HEK293 (cell line): Measurements from ENCODE around the gene ERCC2.

ENCODE experiments used
- IKZF3 ChIP-seq: fragments of 450-650 bp; IDR thresholded peaks from 2 replicates; pipeline ENCODE4 v1.5.0; 2018; ENCODE audit warnings: missing biosample characterization, mild to moderate bottlenecking, missing genetic modification characterization, moderate library complexity
- KLF7 ChIP-seq: fragments of 450-650 bp; formaldehyde crosslinking; IDR thresholded peaks from 2 replicates; pipeline ENCODE4 v1.5.1; 2016; ENCODE audit warnings: missing biosample characterization, missing genetic modification characterization, borderline replicate concordance
- KLF9 ChIP-seq: fragments of 450-650 bp; formaldehyde crosslinking; IDR thresholded peaks from 2 replicates; pipeline ENCODE4 v1.5.1; 2016; ENCODE audit warnings: missing biosample characterization, missing genetic modification characterization, low read depth
- MZF1 ChIP-seq: fragments of 450-650 bp; formaldehyde crosslinking; IDR thresholded peaks from 2 replicates; pipeline ENCODE4 v1.5.1; 2017; ENCODE audit warnings: missing biosample characterization, missing genetic modification characterization, borderline replicate concordance
- SALL2 ChIP-seq: fragments of 450-650 bp; formaldehyde crosslinking; IDR thresholded peaks from 2 replicates; pipeline ENCODE4 v1.5.0; 2017; ENCODE audit warnings: missing biosample characterization, mild to moderate bottlenecking, missing genetic modification characterization, borderline replicate concordance
- SCRT1 ChIP-seq: fragments of 450-650 bp; formaldehyde crosslinking; IDR thresholded peaks from 2 replicates; pipeline ENCODE4 v1.5.1; 2016; ENCODE audit warnings: missing biosample characterization, missing genetic modification characterization, borderline replicate concordance
- SCRT2 ChIP-seq: fragments of 450-650 bp; formaldehyde crosslinking; IDR thresholded peaks from 2 replicates; pipeline ENCODE4 v1.5.1; 2016; ENCODE audit warnings: missing biosample characterization, missing genetic modification characterization
- SETDB1 ChIP-seq: IDR thresholded peaks from one replicate; pipeline ENCODE4 v1.6.1; 2017; ENCODE audit warnings: mild to moderate bottlenecking, low read length, moderate library complexity, mixed read lengths; ENCODE audit not compliant: insufficient read length
- SP2 ChIP-seq: fragments of 450-650 bp; formaldehyde crosslinking; IDR thresholded peaks from 2 replicates; pipeline ENCODE4 v1.5.1; 2016; ENCODE audit warnings: missing biosample characterization, missing genetic modification characterization
- SP3 ChIP-seq: fragments of 450-650 bp; formaldehyde crosslinking; IDR thresholded peaks from 2 replicates; pipeline ENCODE4 v1.5.1; 2016; ENCODE audit warnings: missing biosample characterization, missing genetic modification characterization
- ZBTB1 ChIP-seq: fragments of 450-650 bp; formaldehyde crosslinking; IDR thresholded peaks from 2 replicates; pipeline ENCODE4 v1.5.1; 2016; ENCODE audit warnings: missing biosample characterization, missing genetic modification characterization
- ZBTB17 ChIP-seq: fragments of 450-650 bp; formaldehyde crosslinking; IDR thresholded peaks from 2 replicates; pipeline ENCODE4 v1.5.1; 2016; ENCODE audit warnings: missing biosample characterization, missing genetic modification characterization
- ZFP3 ChIP-seq: fragments of 450-650 bp; formaldehyde crosslinking; IDR thresholded peaks from 2 replicates; pipeline ENCODE4 v1.5.1; 2016; ENCODE audit warnings: low read depth, missing biosample characterization, missing genetic modification characterization
- ZFP69B ChIP-seq: fragments of 450-650 bp; formaldehyde crosslinking; IDR thresholded peaks from 2 replicates; pipeline ENCODE4 v1.5.1; 2016; ENCODE audit warnings: missing biosample characterization, missing genetic modification characterization
- ZNF10 ChIP-seq: fragments of 450-650 bp; formaldehyde crosslinking; IDR thresholded peaks from 2 replicates; pipeline ENCODE4 v1.5.1; 2017; ENCODE audit warnings: missing biosample characterization, missing genetic modification characterization
- ZNF121 ChIP-seq: fragments of 450-650 bp; formaldehyde crosslinking; IDR thresholded peaks from 2 replicates; pipeline ENCODE4 v1.5.1; 2016; ENCODE audit warnings: missing biosample characterization, missing genetic modification characterization
- ZNF138 ChIP-seq: fragments of 450-650 bp; formaldehyde crosslinking; IDR thresholded peaks from 2 replicates; pipeline ENCODE4 v1.5.1; 2016; ENCODE audit warnings: missing biosample characterization, missing genetic modification characterization, borderline replicate concordance
- ZNF24 ChIP-seq: fragments of 450-650 bp; formaldehyde crosslinking; IDR thresholded peaks from 2 replicates; pipeline ENCODE4 v1.5.1; 2016; ENCODE audit warnings: missing biosample characterization, missing genetic modification characterization
- ZNF544 ChIP-seq: fragments of 450-650 bp; formaldehyde crosslinking; IDR thresholded peaks from 2 replicates; pipeline ENCODE4 v1.5.0; 2017; ENCODE audit warnings: missing biosample characterization, missing genetic modification characterization
- ZNF600 ChIP-seq: fragments of 450-650 bp; formaldehyde crosslinking; IDR thresholded peaks from 2 replicates; pipeline ENCODE4 v1.5.1; 2016; ENCODE audit warnings: missing biosample characterization, missing genetic modification characterization
- ZNF610 ChIP-seq: fragments of 450-650 bp; formaldehyde crosslinking; IDR thresholded peaks from 2 replicates; pipeline ENCODE4 v1.5.1; 2016; ENCODE audit warnings: missing biosample characterization, missing genetic modification characterization, borderline replicate concordance
- ZNF629 ChIP-seq: fragments of 450-650 bp; formaldehyde crosslinking; IDR thresholded peaks from 2 replicates; pipeline ENCODE4 v1.5.1; 2017; ENCODE audit warnings: missing biosample characterization, missing genetic modification characterization
- ZNF664 ChIP-seq: fragments of 450-650 bp; formaldehyde crosslinking; IDR thresholded peaks from 2 replicates; pipeline ENCODE4 v1.5.1; 2016; ENCODE audit warnings: missing biosample characterization, missing genetic modification characterization
- ZNF747 ChIP-seq: fragments of 450-650 bp; formaldehyde crosslinking; IDR thresholded peaks from 2 replicates; pipeline ENCODE4 v1.5.1; 2016; ENCODE audit warnings: missing biosample characterization, missing genetic modification characterization
- ZNF768 ChIP-seq: fragments of 450-650 bp; formaldehyde crosslinking; IDR thresholded peaks from 2 replicates; pipeline ENCODE4 v1.5.1; 2018; ENCODE audit warnings: missing biosample characterization, mild to moderate bottlenecking, missing genetic modification characterization
- TF ChIP-seq, protein P1 (sequence below): fragments of 450-650 bp; formaldehyde crosslinking; IDR thresholded peaks from 2 replicates; pipeline ENCODE4 v1.5.1; 2016; ENCODE audit warnings: missing biosample characterization, missing genetic modification characterization, borderline replicate concordance
- TF ChIP-seq, protein P2 (sequence below): fragments of 450-650 bp; IDR thresholded peaks from 2 replicates; pipeline ENCODE4 v1.5.1; 2018; ENCODE audit warnings: missing biosample characterization, missing genetic modification characterization
- TF ChIP-seq, protein P3 (sequence below): fragments of 450-650 bp; formaldehyde crosslinking; IDR thresholded peaks from 2 replicates; pipeline ENCODE4 v1.5.0; 2017; ENCODE audit warnings: missing biosample characterization, missing genetic modification characterization, borderline replicate concordance
- TF ChIP-seq, protein P4 (sequence below): fragments of 450-650 bp; formaldehyde crosslinking; IDR thresholded peaks from 2 replicates; pipeline ENCODE4 v1.5.1; 2017; ENCODE audit warnings: missing biosample characterization, mild to moderate bottlenecking, missing genetic modification characterization, moderate library complexity

Gene ERCC2

DNA sequence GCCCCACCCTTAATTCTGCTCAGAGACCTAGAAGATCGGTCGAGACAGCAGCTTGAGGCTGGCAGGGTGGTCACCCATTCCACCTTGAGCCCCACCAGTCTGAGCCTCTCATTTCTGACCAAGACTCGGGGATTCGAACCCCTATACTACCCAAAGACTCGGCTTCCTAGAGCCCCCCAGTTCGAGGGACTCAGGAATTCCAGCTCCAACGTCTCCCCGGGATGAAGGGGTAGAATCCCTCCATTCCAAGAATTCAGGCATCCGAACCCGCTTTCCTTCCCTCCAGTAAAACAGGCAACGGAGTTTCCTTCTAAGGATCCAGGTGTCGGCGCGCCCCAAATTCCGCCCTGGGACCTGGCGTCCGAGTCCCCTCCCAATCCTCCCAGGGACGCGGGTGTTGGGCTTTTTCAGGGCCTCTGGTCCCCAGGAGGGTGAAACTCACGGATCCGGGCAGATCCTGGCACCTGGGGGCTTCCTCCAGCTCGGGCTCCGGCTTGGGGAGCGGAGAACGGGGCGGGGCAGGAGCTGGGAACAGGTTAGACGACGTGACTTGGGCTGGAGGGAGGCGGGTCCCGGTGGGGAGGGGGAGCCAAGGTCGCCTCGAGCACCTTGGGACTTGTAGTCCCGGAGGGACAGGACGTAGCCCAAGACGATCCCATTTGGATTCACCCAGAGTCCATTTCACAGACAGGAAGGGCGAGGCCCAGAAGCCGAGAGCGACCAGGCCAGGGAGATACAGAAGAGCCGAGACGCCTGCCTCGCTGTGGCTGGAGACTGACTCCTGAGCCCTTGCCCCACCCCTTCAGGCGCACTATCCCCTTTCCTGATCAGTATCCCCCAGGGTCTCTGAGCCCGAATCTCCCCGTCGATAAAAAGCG lies 34.4 kb upstream of the ERCC2 start, which contains the start of gene PPP1R13L (continued):
- TF ChIP-seq ZNF768 (tag by site-specific recombination) (peak; percentile 92), ZNF600 (0 out of 2 replicates have a peak, but pooled peaks have one; percentile 12), ZNF544 (no peak), KLF9 (tag by site-specific recombination) (peak; percentile 71), SETDB1 (no peak), ZNF10 (tag by site-specific recombination) (no peak), ZNF121 (tag by site-specific recombination) (peak; percentile 98), SP3 (tag by site-specific recombination) (peak; percentile 82), ZNF24 (peak; percentile 89), SALL2 (tag by site-specific recombination) (no peak), ZNF664 (tag by site-specific recombination) (0 out of 2 replicates have a peak, but pooled peaks have one; percentile 7), SCRT2 (tag by site-specific recombination) (peak; percentile 53), ZNF629 (0 out of 2 replicates have a peak, but pooled peaks have one; percentile 10), ZBTB17 (tag by site-specific recombination) (peak; percentile 93), KLF7 (peak; percentile 69; the same call in 1 of the 2 replicates), MZF1 (tag by site-specific recombination) (peak; percentile 58; the same call in 1 of the 2 replicates), SCRT1 (tag by site-specific recombination) (0 out of 2 replicates have a peak, but pooled peaks have one; percentile 19), ZBTB1 (tag by site-specific recombination) (no peak), SP2 (tag by site-specific recombination) (peak; percentile 61), ZFP69B (tag by site-specific recombination) (0 out of 2 replicates have a peak, but pooled peaks have one; percentile 23), ZFP3 (tag by site-specific recombination) (peak; percentile 64; the same call in 1 of the 2 replicates), ZNF610 (tag by site-specific recombination) (no peak), ZNF138 (tag by site-specific recombination) (no peak), ZNF747 (tag by site-specific recombination) (no peak), IKZF3 (tag by site-specific recombination) (peak; percentile 38; the same call in 1 of the 2 replicates)
- TF ChIP-seq, protein P1, sequence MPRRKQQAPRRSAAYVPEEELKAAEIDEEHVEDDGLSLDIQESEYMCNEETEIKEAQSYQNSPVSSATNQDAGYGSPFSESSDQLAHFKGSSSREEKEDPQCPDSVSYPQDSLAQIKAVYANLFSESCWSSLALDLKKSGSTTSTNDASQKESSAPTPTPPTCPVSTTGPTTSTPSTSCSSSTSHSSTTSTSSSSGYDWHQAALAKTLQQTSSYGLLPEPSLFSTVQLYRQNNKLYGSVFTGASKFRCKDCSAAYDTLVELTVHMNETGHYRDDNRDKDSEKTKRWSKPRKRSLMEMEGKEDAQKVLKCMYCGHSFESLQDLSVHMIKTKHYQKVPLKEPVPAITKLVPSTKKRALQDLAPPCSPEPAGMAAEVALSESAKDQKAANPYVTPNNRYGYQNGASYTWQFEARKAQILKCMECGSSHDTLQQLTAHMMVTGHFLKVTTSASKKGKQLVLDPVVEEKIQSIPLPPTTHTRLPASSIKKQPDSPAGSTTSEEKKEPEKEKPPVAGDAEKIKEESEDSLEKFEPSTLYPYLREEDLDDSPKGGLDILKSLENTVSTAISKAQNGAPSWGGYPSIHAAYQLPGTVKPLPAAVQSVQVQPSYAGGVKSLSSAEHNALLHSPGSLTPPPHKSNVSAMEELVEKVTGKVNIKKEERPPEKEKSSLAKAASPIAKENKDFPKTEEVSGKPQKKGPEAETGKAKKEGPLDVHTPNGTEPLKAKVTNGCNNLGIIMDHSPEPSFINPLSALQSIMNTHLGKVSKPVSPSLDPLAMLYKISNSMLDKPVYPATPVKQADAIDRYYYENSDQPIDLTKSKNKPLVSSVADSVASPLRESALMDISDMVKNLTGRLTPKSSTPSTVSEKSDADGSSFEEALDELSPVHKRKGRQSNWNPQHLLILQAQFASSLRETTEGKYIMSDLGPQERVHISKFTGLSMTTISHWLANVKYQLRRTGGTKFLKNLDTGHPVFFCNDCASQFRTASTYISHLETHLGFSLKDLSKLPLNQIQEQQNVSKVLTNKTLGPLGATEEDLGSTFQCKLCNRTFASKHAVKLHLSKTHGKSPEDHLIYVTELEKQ (tag by site-specific recombination) = 0 out of 2 replicates have a peak, but pooled peaks have one; percentile 8
- TF ChIP-seq, protein P2, sequence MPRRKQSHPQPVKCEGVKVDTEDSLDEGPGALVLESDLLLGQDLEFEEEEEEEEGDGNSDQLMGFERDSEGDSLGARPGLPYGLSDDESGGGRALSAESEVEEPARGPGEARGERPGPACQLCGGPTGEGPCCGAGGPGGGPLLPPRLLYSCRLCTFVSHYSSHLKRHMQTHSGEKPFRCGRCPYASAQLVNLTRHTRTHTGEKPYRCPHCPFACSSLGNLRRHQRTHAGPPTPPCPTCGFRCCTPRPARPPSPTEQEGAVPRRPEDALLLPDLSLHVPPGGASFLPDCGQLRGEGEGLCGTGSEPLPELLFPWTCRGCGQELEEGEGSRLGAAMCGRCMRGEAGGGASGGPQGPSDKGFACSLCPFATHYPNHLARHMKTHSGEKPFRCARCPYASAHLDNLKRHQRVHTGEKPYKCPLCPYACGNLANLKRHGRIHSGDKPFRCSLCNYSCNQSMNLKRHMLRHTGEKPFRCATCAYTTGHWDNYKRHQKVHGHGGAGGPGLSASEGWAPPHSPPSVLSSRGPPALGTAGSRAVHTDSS = no peak
- TF ChIP-seq, protein P3, sequence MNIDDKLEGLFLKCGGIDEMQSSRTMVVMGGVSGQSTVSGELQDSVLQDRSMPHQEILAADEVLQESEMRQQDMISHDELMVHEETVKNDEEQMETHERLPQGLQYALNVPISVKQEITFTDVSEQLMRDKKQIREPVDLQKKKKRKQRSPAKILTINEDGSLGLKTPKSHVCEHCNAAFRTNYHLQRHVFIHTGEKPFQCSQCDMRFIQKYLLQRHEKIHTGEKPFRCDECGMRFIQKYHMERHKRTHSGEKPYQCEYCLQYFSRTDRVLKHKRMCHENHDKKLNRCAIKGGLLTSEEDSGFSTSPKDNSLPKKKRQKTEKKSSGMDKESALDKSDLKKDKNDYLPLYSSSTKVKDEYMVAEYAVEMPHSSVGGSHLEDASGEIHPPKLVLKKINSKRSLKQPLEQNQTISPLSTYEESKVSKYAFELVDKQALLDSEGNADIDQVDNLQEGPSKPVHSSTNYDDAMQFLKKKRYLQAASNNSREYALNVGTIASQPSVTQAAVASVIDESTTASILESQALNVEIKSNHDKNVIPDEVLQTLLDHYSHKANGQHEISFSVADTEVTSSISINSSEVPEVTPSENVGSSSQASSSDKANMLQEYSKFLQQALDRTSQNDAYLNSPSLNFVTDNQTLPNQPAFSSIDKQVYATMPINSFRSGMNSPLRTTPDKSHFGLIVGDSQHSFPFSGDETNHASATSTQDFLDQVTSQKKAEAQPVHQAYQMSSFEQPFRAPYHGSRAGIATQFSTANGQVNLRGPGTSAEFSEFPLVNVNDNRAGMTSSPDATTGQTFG (tag by site-specific recombination) = 0 out of 2 replicates have a peak, but pooled peaks have one; percentile 30
- TF ChIP-seq, protein P4, sequence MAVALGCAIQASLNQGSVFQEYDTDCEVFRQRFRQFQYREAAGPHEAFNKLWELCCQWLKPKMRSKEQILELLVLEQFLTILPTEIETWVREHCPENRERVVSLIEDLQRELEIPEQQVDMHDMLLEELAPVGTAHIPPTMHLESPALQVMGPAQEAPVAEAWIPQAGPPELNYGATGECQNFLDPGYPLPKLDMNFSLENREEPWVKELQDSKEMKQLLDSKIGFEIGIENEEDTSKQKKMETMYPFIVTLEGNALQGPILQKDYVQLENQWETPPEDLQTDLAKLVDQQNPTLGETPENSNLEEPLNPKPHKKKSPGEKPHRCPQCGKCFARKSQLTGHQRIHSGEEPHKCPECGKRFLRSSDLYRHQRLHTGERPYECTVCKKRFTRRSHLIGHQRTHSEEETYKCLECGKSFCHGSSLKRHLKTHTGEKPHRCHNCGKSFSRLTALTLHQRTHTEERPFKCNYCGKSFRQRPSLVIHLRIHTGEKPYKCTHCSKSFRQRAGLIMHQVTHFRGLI = no peak
